ENCODE data around the gene HSPBP1.

HSPBP1 gene

GRCh38 chr19:55255618-55256423 is 24.1 kb downstream of the HSPBP1 start:
- DNase-seq (ENCODE audit: low spot score) = peak; percentile 45

DNA sequence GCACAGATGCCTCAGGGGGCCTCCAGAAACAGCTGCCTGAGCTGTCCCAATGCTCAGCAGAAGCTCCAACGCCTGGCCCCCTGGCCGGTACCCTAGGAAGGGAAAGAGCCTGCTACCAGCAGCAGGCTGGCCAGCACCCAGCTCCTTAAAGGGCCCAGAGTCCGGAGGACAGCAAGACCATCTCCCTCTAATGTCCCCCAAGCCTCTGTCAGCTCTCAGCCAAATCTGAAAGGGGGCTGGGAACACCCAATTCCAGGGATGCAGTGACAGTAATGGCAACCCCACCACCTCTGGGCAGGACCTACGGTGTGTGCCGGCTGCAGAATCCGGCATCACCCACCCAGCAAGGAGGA is 25.3 kb downstream of the HSPBP1 start:
- DNase-seq (ENCODE audit: low spot score) = no peak

GRCh38 chr19:55253842-55254624 is 25.9 kb downstream of the HSPBP1 start:
- DNase-seq (ENCODE audit: low spot score) = peak; percentile 17

DNA sequence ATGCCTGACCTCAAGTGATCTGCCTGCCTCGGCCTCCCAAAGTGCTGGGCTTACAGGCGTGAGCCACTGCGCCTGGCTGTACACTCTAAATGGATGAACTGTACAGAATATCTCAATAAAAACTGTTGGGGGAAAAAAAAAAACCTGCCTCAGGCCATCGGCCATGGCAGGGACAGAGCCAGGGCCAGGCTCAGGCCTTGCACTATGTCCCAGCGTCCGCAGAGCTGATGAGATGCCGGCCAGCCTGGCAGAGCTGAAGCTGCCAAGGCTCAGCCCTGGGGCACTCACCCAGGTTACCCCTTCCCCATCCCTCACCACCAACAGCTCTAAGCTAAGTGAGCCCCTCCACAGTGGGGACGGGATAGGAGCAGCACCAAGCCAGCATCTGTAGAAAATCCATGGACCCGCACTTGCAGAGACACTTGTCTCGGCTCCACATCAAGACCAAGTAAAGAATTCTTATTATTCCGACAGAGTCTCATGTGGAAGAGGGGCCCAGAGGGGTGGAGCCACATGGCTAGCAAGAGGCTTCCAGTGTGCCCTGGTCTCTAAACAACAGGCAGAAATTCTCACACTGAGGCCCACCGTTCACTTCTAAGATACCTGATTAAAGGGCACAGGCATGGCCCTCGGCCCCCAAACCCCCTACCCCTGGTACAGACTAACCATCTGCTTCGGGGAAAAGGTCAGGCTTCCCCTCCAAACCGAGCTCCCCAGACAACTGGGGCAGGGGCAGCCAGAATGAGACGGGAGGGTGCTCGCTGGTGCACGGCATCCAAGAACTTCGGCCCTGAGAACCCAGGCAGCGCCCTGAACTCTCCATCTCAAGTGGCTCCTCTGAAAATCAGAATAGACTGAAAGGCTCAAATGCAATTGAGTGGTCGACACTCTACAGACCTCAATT is 26.9 kb downstream of the HSPBP1 start:
- DNase-seq (ENCODE audit: low spot score) = no peak

GRCh38 chr19:55251341-55252081 is 28.4 kb downstream of the HSPBP1 start:
- DNase-seq (ENCODE audit: low spot score) = peak; percentile 49

GRCh38 chr19:55250262-55251036 is 29.5 kb downstream of the HSPBP1 start:
- no peak for DNase-seq (ENCODE audit: low spot score)

GRCh38 chr19:55249841-55250240 is 30.1 kb downstream of the HSPBP1 start:
- DNase-seq (ENCODE audit: low spot score) = no peak

DNA sequence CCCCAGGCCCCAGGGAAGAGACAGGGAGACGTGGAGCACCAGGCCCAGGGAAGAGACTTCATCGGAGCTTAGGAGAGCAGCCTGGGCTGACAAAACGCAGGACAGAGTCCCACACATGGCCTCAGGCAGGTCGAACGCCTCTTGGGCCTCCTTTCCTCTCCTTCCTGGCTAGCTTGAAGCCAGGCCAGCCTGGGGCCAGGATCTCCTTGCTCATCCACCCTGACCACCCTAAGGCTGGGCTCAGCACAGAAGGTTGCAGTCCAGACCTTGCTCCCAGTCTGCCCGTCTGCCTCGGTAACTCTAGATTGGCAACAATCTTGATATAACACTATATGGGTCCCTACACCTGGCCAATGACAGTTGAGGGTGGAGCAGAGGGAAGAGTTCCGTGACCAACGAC is 31.2 kb downstream of the HSPBP1 start:
- no peak for DNase-seq (ENCODE audit: low spot score)

DNA sequence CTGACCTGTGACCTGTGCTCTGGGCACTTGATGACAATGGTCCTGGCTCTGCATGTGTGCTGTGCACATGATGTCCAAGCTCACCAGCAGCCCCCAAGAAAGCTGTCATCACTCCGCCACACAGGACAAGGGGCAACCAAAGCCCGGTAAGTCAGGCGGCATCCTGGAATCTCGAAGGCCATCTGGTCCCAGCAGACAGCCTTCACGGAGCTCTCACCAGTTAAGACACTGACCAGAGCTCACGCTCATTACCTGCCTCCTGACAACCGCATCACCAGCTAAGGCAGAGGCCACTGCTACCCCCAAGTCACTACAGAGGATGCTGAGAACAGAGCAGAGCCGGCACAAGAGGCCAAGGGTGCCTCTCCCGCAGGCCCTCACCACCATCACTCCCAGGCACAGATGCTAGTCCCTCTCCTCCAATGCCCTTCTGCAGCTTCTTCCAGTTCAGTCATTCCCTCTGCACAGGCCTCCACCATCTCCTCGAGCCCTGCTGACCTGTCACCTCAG is 31.7 kb downstream of the HSPBP1 start:
- no peak for DNase-seq (ENCODE audit: low spot score)

DNA sequence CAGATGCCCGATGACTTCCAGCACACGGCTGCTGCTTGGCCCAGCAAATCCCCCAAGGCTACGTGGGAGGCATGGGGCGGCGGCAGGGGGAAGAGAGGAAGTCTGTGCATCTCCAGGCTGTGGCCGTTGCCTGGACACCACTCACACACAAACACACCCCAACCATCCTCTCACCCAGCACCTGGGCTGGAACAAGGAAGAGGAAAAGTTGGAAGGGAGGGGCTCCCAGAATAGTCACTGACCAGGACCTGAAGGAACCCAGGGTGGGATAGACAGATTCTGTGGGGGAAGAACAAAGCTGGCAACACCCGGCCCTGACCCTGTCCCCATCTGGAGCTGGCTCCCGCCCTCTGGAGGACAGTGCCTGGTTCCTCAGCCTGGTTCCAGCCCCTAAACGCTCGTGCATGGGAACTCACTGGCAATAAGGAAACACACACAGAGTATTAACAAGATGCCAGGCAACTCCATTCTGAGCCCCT is 32.2 kb downstream of the HSPBP1 start:
- DNase-seq (ENCODE audit: low spot score) = no peak

DNA sequence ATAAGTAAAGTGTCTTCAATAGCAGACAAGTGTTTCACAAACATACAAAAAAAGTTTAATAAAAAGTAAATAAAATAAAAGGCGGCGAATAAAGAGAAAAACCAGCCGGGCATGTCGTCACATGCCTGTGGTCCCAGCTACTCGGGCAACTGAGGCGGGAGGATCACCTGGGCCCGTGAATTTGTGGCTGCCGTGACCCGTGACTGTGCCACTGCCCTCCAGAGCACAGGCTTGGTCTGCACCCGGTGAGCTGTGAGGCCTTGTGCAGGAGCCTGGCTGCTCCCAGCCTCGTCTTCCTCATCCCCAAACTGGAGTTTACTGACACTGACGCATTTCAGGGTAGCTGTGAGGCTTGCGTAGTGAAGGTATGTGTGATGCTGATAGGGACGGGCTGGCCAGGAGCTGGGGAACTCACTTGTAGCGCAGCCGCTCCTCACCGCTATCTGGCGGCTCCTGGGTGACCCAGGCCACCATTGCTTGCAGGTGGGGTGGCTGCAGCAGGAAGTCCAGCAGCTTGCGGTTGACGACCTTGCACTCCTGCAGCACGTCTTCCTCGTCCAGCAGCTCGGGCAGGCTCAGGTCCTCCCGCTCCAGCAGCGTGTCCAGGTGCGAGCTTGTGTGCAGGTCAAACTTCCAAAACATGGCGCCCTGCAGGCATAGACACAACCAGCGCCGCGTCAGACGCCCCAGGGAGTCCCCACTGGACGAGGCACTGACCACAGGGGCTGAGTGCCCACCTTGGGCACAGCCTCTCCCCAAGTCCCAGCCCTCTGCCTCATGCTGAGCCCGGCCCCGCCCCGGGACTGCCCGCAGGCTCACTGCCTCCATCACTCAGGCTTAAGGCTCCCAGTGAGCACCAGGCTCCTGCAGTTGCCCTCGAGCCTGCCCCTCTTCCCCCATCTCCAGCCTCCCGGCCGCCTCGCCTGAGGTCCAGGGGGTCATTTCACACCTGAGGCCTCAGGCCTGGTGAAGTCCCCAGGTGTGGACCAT is 33.2 kb downstream of the HSPBP1 start:
- DNase-seq (ENCODE audit: low spot score) = no peak

GRCh38 chr19:55245236-55245904 is 34.5 kb downstream of the HSPBP1 start:
- DNase-seq (ENCODE audit: low spot score) = no peak

GRCh38 chr19:55244004-55244680 is 35.8 kb downstream of the HSPBP1 start:
- no peak for DNase-seq (ENCODE audit: low spot score)

DNA sequence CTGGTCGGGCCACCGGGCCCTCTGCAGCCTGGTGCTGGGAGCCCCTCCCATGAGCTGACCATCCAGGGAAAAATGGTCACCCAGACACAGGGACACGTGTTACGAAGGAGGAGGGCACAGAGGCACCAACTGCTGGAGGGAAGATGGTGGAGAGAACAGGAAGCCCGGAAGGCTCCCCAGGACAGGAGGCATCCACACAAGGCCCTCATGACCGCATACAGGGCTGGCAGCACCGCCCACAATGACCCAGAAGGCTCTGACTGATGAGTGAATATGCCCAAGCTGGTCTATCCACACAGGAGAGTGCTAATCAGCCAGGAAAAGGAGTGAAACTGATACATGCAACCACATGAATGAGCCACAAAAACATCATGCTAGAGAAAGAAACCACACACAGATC is 37.4 kb downstream of the HSPBP1 start:
- no peak for DNase-seq (ENCODE audit: low spot score)

- no peak for DNase-seq (ENCODE audit: low spot score)
Measured at GRCh38 chr19:55241935-55242464, 37.9 kb downstream of the HSPBP1 start.

DNA sequence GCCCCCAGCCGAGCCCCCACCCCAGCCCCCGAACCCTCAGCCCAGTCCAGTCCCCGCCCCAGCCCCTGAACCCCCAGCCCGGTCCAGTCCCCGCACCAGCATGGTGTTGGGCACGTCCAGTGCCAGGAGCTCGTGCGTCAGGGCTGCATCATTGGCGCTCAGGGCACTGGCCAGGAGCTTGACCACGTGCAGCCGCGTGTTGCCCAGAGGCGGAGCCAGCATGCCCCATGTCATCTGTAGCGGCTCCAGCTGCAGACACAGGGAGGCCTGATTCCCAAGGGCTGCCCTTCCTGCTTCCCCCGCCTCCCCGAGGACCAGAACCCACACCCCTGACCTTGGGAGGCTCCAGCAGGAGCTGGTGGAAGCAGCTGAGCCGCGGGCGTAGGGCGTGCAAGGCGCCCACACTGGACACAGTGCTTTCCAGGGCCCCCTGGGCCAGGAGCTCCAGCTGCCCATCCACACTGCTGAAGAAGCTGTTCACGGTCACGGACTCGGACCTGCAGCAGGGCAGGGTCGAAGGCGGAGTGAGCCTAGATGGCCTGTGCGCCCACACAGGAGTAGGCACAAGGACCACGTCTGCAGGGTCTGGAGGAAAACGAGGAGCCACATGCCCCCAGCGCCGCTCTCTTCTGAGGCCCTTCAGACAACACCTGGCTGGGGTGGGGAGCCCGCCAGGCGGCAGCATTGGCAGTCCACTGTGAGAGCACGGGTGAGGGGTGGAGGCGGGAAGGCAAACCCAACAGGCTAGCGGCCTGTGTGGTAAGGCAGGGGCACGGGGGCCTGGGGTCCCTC is 38.6 kb downstream of the HSPBP1 start:
- DNase-seq (ENCODE audit: low spot score) = no peak

DNA sequence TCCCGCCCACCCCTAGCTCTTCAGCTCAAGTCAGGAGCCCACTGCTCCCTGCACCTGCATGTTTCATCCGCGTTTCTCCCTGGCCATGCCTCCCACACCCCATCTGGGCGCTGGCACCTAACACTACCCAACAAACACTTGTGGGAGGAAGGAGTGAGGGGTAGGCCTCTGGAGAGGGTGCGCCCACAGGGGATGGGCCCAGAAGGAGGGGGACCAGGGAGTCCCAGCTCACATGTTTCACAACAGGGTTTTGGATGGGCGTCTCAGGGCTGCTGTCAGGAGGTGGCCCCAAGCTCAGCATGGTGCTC is 39.2 kb downstream of the HSPBP1 start:
- no peak for DNase-seq (ENCODE audit: low spot score)

All from hematopoietic multipotent progenitor cell treated with erythropoietin and hydrocortisone succinate and interleukin-3 and kit ligand, for 17 days (in vitro differentiated cells).